ENCODE data around the gene TMEM201.

- TF ChIP-seq CTCF (IDR thresholded peaks at IDR 0.05) = no peak
- TF ChIP-seq POLR2A (IDR thresholded peaks at IDR 0.05) = no peak
- TF ChIP-seq EP300 (IDR thresholded peaks at IDR 0.05) = no peak
Observed at GRCh38 chr1:9595156-9595967, 6.7 kb downstream of the TMEM201 start.

Data from ovary (tissue), 3 donors.